Measurements from ENCODE around the gene DOCK2.

DNA sequence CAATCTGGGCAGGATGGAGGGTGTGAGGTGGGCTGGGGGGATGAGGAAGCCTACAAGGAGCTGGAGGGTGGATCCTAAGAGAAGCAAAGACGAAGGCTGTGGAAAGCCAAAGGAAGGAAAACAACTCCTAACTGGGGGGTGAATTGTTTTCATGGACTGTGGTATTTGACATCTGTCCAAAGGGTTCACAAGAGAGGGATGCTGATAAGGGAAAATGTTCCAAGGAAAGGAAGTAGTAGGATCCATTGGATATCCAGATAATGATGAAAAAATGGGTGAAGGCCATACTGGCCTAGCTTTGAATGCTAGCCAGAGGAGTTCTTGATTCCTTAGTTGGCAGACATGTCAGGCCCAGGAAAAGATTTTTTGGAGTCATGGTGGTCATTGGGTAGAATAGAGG is 416.8 kb downstream of the DOCK2 start:
- TF ChIP-seq POLR2A (IDR thresholded peaks at IDR 0.05), result no peak
- no peak for TF ChIP-seq CTCF (IDR thresholded peaks at IDR 0.05)
- TF ChIP-seq POLR2AphosphoS5 (IDR thresholded peaks at IDR 0.05), result no peak

Measured in upper lobe of left lung (tissue), 4 donors.